Dendritic cell treated with granulocyte-macrophage colony-stimulating factor and Interleukin-4, amounts not matched to agents 40 ng/mL and 50 ng/mL, for 4 days (primary cell): ENCODE data around the gene CFLAR.
"Not testable (repeated sequence)": the region's sequence is repeated elsewhere in the genome, so short reads cannot be mapped to it uniquely, and the experiment has no call there.

Experiments
- H3K27ac Mint-ChIP-seq: one replicate; pipeline ENCODE4 v1.8.0; 2022; ENCODE audit warnings: mild to moderate bottlenecking, mixed read lengths
- H3K27me3 Mint-ChIP-seq: one replicate; pipeline ENCODE4 v1.8.0; 2022; ENCODE audit warnings: mild to moderate bottlenecking, mixed read lengths
- H3K36me3 Mint-ChIP-seq: one replicate; pipeline ENCODE4 v1.8.0; 2022; ENCODE audit warnings: low read depth, mixed read lengths
- H3K4me1 Mint-ChIP-seq: one replicate; pipeline ENCODE4 v1.8.0; 2022; ENCODE audit warnings: low read depth, mixed read lengths
- H3K4me3 Mint-ChIP-seq: one replicate; pipeline ENCODE4 v1.8.0; 2022; ENCODE audit warnings: mild to moderate bottlenecking, moderate library complexity, mixed read lengths
- H3K9me3 Mint-ChIP-seq: one replicate; pipeline ENCODE4 v1.8.0; 2022; ENCODE audit warnings: mixed read lengths
- intact Hi-C: fragments of 100-400 bp; cut with micrococcal nuclease; formaldehyde crosslinking; loops from one replicate; pipeline ENCODE4 v1.15.0; 2022

CFLAR gene

GRCh38 chr2:201148434-201148990 is 32.5 kb downstream of the CFLAR start:
- H3K4me1 Mint-ChIP-seq = peaks cover 60% of the 10 kb centered on the region
- intact Hi-C loops = no loop called here
- H3K27me3 Mint-ChIP-seq = no peaks in the 10 kb centered on the region
- H3K9me3 Mint-ChIP-seq = no peaks in the 10 kb centered on the region
- peaks cover 90% of the 10 kb centered on the region for H3K36me3 Mint-ChIP-seq
- peak overlapping the region; percentile 50 for H3K27ac Mint-ChIP-seq
- no peak overlapping the region for H3K4me3 Mint-ChIP-seq

- H3K4me3 Mint-ChIP-seq = no peak overlapping the region
- no peaks in the 10 kb centered on the region for H3K27me3 Mint-ChIP-seq
- intact Hi-C loops = no loop called here
- H3K9me3 Mint-ChIP-seq = no peaks in the 10 kb centered on the region
- H3K27ac Mint-ChIP-seq = peak overlapping the region; percentile 80
- peaks cover 87% of the 10 kb centered on the region for H3K36me3 Mint-ChIP-seq
- H3K4me1 Mint-ChIP-seq = peaks cover 62% of the 10 kb centered on the region
Observed at GRCh38 chr2:201149064-201149820, 33.3 kb downstream of the CFLAR start.

- intact Hi-C loops = loop anchor here (2.0 kb wide), 1 partner anchor 17 kb away; no protein-coding TSS in a partner anchor
- not testable (repeated sequence) for H3K4me3 Mint-ChIP-seq
Observed at GRCh38 chr2:201149821-201150165, 33.8 kb downstream of the CFLAR start.

GRCh38 chr2:201150454-201151020 is 34.6 kb downstream of the CFLAR start:
- H3K4me1 Mint-ChIP-seq = peaks cover 75% of the 10 kb centered on the region
- H3K36me3 Mint-ChIP-seq = peaks cover 91% of the 10 kb centered on the region
- peak overlapping the region; percentile 49 for H3K4me3 Mint-ChIP-seq
- no peaks in the 10 kb centered on the region for H3K9me3 Mint-ChIP-seq
- intact Hi-C loops = loop anchor here (2.0 kb wide), 1 partner anchor 18 kb away; no protein-coding TSS in a partner anchor
- H3K27me3 Mint-ChIP-seq = no peaks in the 10 kb centered on the region
- H3K27ac Mint-ChIP-seq = peak overlapping the region; percentile 80

More at GRCh38 chr2:201149821-201150165, 33.8 kb downstream of the CFLAR start:
- H3K9me3 Mint-ChIP-seq, H3K27me3 Mint-ChIP-seq: not testable (repeated sequence)
- Mint-ChIP-seq H3K27ac (peak overlapping the region; percentile 80), H3K4me1 (peaks cover 68% of the 10 kb centered on the region), H3K36me3 (peaks cover 91% of the 10 kb centered on the region)

GRCh38 chr2:201151127-201151981 is 35.4 kb downstream of the CFLAR start:
- peaks cover 82% of the 10 kb centered on the region for H3K4me1 Mint-ChIP-seq
- peak overlapping the region; percentile 49 for H3K4me3 Mint-ChIP-seq
- H3K36me3 Mint-ChIP-seq = peaks cover 89% of the 10 kb centered on the region
- no peaks in the 10 kb centered on the region for H3K27me3 Mint-ChIP-seq
- intact Hi-C loops = loop anchor here (2.0 kb wide), 1 partner anchor 19 kb away; no protein-coding TSS in a partner anchor
- no peaks in the 10 kb centered on the region for H3K9me3 Mint-ChIP-seq
- H3K27ac Mint-ChIP-seq = peak overlapping the region; percentile 80

GRCh38 chr2:201152517-201152916 is 36.6 kb downstream of the CFLAR start:
- intact Hi-C loops = no loop called here
- no peaks in the 10 kb centered on the region for H3K9me3 Mint-ChIP-seq
- no peak overlapping the region for H3K4me3 Mint-ChIP-seq
- H3K4me1 Mint-ChIP-seq = peaks cover 81% of the 10 kb centered on the region
- H3K27me3 Mint-ChIP-seq = no peaks in the 10 kb centered on the region
- H3K36me3 Mint-ChIP-seq = peaks cover 90% of the 10 kb centered on the region
- peak overlapping the region; percentile 80 for H3K27ac Mint-ChIP-seq

GRCh38 chr2:201152999-201153815 is 37.2 kb downstream of the CFLAR start:
- intact Hi-C loops = no loop called here
- no peaks in the 10 kb centered on the region for H3K27me3 Mint-ChIP-seq
- no peak overlapping the region for H3K4me3 Mint-ChIP-seq
- peaks cover 94% of the 10 kb centered on the region for H3K36me3 Mint-ChIP-seq
- peak overlapping the region; percentile 80 for H3K27ac Mint-ChIP-seq
- H3K9me3 Mint-ChIP-seq = no peaks in the 10 kb centered on the region
- peaks cover 86% of the 10 kb centered on the region for H3K4me1 Mint-ChIP-seq

- H3K27ac Mint-ChIP-seq = peak overlapping the region; percentile 94
- no peaks in the 10 kb centered on the region for H3K27me3 Mint-ChIP-seq
- H3K9me3 Mint-ChIP-seq = no peaks in the 10 kb centered on the region
- peaks cover 94% of the 10 kb centered on the region for H3K36me3 Mint-ChIP-seq
- intact Hi-C loops = loop anchor here (5.0 kb wide), 1 partner anchor 83 kb away; the partner anchor contains the start of genes HYCC2 and NDUFB3
- peak overlapping the region; percentile 17 for H3K4me3 Mint-ChIP-seq
- H3K4me1 Mint-ChIP-seq = peaks cover 79% of the 10 kb centered on the region
Observed at GRCh38 chr2:201154615-201155399, 38.8 kb downstream of the CFLAR start.

GRCh38 chr2:201156036-201156435 is 40.1 kb downstream of the CFLAR start:
- Mint-ChIP-seq H3K36me3 (peaks cover 94% of the 10 kb centered on the region), H3K9me3 (no peaks in the 10 kb centered on the region), H3K27me3 (no peaks in the 10 kb centered on the region), H3K4me1 (peaks cover 74% of the 10 kb centered on the region), H3K27ac (peak overlapping the region; percentile 94), H3K4me3 (no peak overlapping the region)
- intact Hi-C loops = loop anchor here (5.0 kb wide), 1 partner anchor 84 kb away; the partner anchor contains the start of genes HYCC2 and NDUFB3

- Mint-ChIP-seq H3K4me1 (peaks cover 68% of the 10 kb centered on the region), H3K9me3 (no peaks in the 10 kb centered on the region), H3K4me3 (no peak overlapping the region), H3K27ac (peak overlapping the region; percentile 94), H3K36me3 (peaks cover 94% of the 10 kb centered on the region), H3K27me3 (no peaks in the 10 kb centered on the region)
- intact Hi-C loops = loop anchor here (5.0 kb wide), 1 partner anchor 84 kb away; the partner anchor contains the start of genes HYCC2 and NDUFB3
Observed at GRCh38 chr2:201156640-201157039, 40.7 kb downstream of the CFLAR start.

- no peaks in the 10 kb centered on the region for H3K27me3 Mint-ChIP-seq
- peak overlapping the region; percentile 45 for H3K4me3 Mint-ChIP-seq
- intact Hi-C loops = loop anchor here (1.0 to 5.0 kb wide), 2 partner anchors 40 to 85 kb away; partner anchors contain the start of genes HYCC2 and NDUFB3
- H3K9me3 Mint-ChIP-seq = no peaks in the 10 kb centered on the region
- peak overlapping the region; percentile 94 for H3K27ac Mint-ChIP-seq
- H3K4me1 Mint-ChIP-seq = peaks cover 66% of the 10 kb centered on the region
- peaks cover 94% of the 10 kb centered on the region for H3K36me3 Mint-ChIP-seq
Observed at GRCh38 chr2:201157694-201158093, 41.7 kb downstream of the CFLAR start.
